DMS153 treated with DMSO at 0.1 percent for 48 hours (cell line): ENCODE measurements around the gene TULP3.
"Not testable (repeated sequence)": the region's sequence is repeated elsewhere in the genome, so short reads cannot be mapped to it uniquely, and the experiment has no call there.

Source experiments
- DNase-seq: peaks from one replicate; lab custom pipeline; 2025; ENCODE audit not compliant: unreplicated experiment; lab: John Stamatoyannopoulos, UW

TULP3 gene

GRCh38 chr12:2890388-2891239 is at the start of gene TULP3:
Gene TULP3, plus strand, starts transcription at chr12:2890891. Its CDS starts 57 bp downstream, at chr12:2890948.
- DNase-seq: peak; percentile 94

GRCh38 chr12:2841056-2841650 is 49.5 kb upstream of the TULP3 start:
- DNase-seq: no peak

- no peak for DNase-seq
These were observed 47.7 kb upstream of the TULP3 start for GRCh38 chr12:2842948-2843347.

- no peak for DNase-seq
These were observed 45.9 kb upstream of the TULP3 start for GRCh38 chr12:2844786-2845185.

GRCh38 chr12:2845280-2845679 is 45.4 kb upstream of the TULP3 start:
- no peak for DNase-seq

GRCh38 chr12:2851931-2852330 is 38.8 kb upstream of the TULP3 start:
- DNase-seq: no peak

- DNase-seq: peak; percentile 49
These were observed 37.1 kb upstream of the TULP3 start for GRCh38 chr12:2853626-2854025.

GRCh38 chr12:2854669-2855453 is 35.8 kb upstream of the TULP3 start:
- no peak for DNase-seq

- no peak for DNase-seq
These were observed 35.1 kb upstream of the TULP3 start for GRCh38 chr12:2855546-2855945.

- DNase-seq: no peak
These were observed 34.6 kb upstream of the TULP3 start for GRCh38 chr12:2856051-2856450.

- DNase-seq: no peak
These were observed 33.7 kb upstream of the TULP3 start, which contains the start of gene TEX52 for GRCh38 chr12:2857021-2857431. Gene TEX52, minus strand, starts transcription at chr12:2857039. Its CDS starts 13 bp downstream, at chr12:2857026.

- no peak for DNase-seq
These were observed 33.1 kb upstream of the TULP3 start for GRCh38 chr12:2857576-2857975.

GRCh38 chr12:2858334-2858733 is 32.4 kb upstream of the TULP3 start:
- no peak for DNase-seq

- DNase-seq: no peak
These were observed 31.7 kb upstream of the TULP3 start for GRCh38 chr12:2858944-2859421.

GRCh38 chr12:2860170-2860569 is 30.5 kb upstream of the TULP3 start:
- no peak for DNase-seq

GRCh38 chr12:2862876-2863275 is 27.8 kb upstream of the TULP3 start:
- DNase-seq: no peak

GRCh38 chr12:2863402-2863801 is 27.3 kb upstream of the TULP3 start:
- not testable (repeated sequence) for DNase-seq

- no peak for DNase-seq
These were observed 26.5 kb upstream of the TULP3 start for GRCh38 chr12:2864198-2864597.

GRCh38 chr12:2868986-2869632 is 21.6 kb upstream of the TULP3 start:
- not testable (repeated sequence) for DNase-seq

- DNase-seq: no peak
These were observed 14.2 kb upstream of the TULP3 start for GRCh38 chr12:2876431-2877046.
